ENCODE data around the gene LPCAT1. TPM values are rescaled to one million over a fixed set of nuclear protein-coding genes. Genes with fewer than 3 reads are reported as not detected.
"Not testable (repeated sequence)": the region's sequence is repeated elsewhere in the genome, so short reads cannot be mapped to it uniquely, and the experiment has no call there.

LPCAT1 gene
- total and polyA plus RNA-seq, 2 experiments from 2014 or later, result 78.0 to 255 TPM

- Histone ChIP-seq H4K20me1 (replicated peaks; ENCODE audit: insufficient read depth) (peaks cover 47% of the 10 kb centered on the region), H3K4me2 (peak overlapping the region; percentile 20; the same call in 1 of the 2 replicates), H3K79me2 (replicated peaks; ENCODE audit: insufficient read depth) (peaks cover 100% of the 10 kb centered on the region), H3K4me1 (ENCODE audit: insufficient read depth) (peaks cover 41% of the 10 kb centered on the region), H3F3A (replicated peaks; ENCODE audit: low read depth) (peaks cover 2% of the 10 kb centered on the region; the same call in 1 of the 2 replicates), H3K9me2 (ENCODE audit: insufficient read depth) (no peaks in the 10 kb centered on the region), H3K27ac (ENCODE audit: low read depth) (no peak overlapping the region), H3K4me3 (no peak overlapping the region), H3K27me3 (ENCODE audit: insufficient read depth) (no peaks in the 10 kb centered on the region), H3K36me3 (ENCODE audit: insufficient read depth) (no peaks in the 10 kb centered on the region), H2AFZ (no peak overlapping the region)
- no peak overlapping the region for H3K4me3 Mint-ChIP-seq
- no peak for TF ChIP-seq REST (IDR thresholded peaks at IDR 0.05; ENCODE audit: unreplicated experiment)
- no peaks in the 10 kb centered on the region for H3K9me3 Mint-ChIP-seq
- peaks cover 33% of the 10 kb centered on the region for H3K36me3 Mint-ChIP-seq (ENCODE audit: low read depth)
- H3K27me3 Mint-ChIP-seq (ENCODE audit: insufficient read depth, low read depth, poor library complexity), result peaks cover 21% of the 10 kb centered on the region
- ATAC-seq, result peak; percentile 17
- peaks cover 69% of the 10 kb centered on the region for H3K4me1 Mint-ChIP-seq
- peak; percentile 48 for DNase-seq (ENCODE audit: low spot score)
- peak overlapping the region; percentile 87; the same call in 1 of the 2 replicates for H3K27ac Mint-ChIP-seq
Measured at GRCh38 chr5:1505506-1506241, 18.1 kb downstream of the LPCAT1 start.

GRCh38 chr5:1505089-1505488, 18.7 kb downstream of the LPCAT1 start:
- not testable (repeated sequence) for H3K27ac ChIP-seq (ENCODE audit: low read depth); H3F3A ChIP-seq (replicated peaks; ENCODE audit: low read depth); H3K4me3 Mint-ChIP-seq; H2AFZ ChIP-seq; H3K36me3 ChIP-seq (ENCODE audit: insufficient read depth); H3K9me3 Mint-ChIP-seq; H3K27me3 ChIP-seq (ENCODE audit: insufficient read depth); H3K27ac Mint-ChIP-seq; H3K9me2 ChIP-seq (ENCODE audit: insufficient read depth); H3K4me3 ChIP-seq; DNase-seq (ENCODE audit: low spot score); ATAC-seq
- peaks cover 32% of the 10 kb centered on the region for H3K36me3 Mint-ChIP-seq (ENCODE audit: low read depth)
- Histone ChIP-seq H3K79me2 (replicated peaks; ENCODE audit: insufficient read depth) (peaks cover 99% of the 10 kb centered on the region), H4K20me1 (replicated peaks; ENCODE audit: insufficient read depth) (peaks cover 47% of the 10 kb centered on the region), H3K4me1 (ENCODE audit: insufficient read depth) (peaks cover 37% of the 10 kb centered on the region), H3K4me2 (0 out of 2 replicates have a peak overlapping the region, but pooled peaks have one; percentile 32)
- peaks cover 65% of the 10 kb centered on the region for H3K4me1 Mint-ChIP-seq
- peaks cover 21% of the 10 kb centered on the region for H3K27me3 Mint-ChIP-seq (ENCODE audit: insufficient read depth, low read depth, poor library complexity)

- Mint-ChIP-seq H3K4me1 (peaks cover 61% of the 10 kb centered on the region), H3K27ac (no peak overlapping the region), H3K4me3 (no peak overlapping the region), H3K27me3 (ENCODE audit: insufficient read depth, low read depth, poor library complexity) (peaks cover 22% of the 10 kb centered on the region), H3K36me3 (ENCODE audit: low read depth) (peaks cover 33% of the 10 kb centered on the region), H3K9me3 (no peaks in the 10 kb centered on the region)
- DNase-seq (ENCODE audit: low spot score), result no peak
- Histone ChIP-seq H3K36me3 (ENCODE audit: insufficient read depth) (0 out of 2 replicates have a peak, but pooled peaks cover 5% of the 10 kb centered on the region), H3F3A (replicated peaks; ENCODE audit: low read depth) (peaks cover 2% of the 10 kb centered on the region; the same call in 1 of the 2 replicates), H3K4me2 (no peak overlapping the region), H2AFZ (no peak overlapping the region), H4K20me1 (replicated peaks; ENCODE audit: insufficient read depth) (peaks cover 49% of the 10 kb centered on the region), H3K79me2 (replicated peaks; ENCODE audit: insufficient read depth) (peaks cover 99% of the 10 kb centered on the region), H3K27ac (ENCODE audit: low read depth) (no peak overlapping the region), H3K9me2 (ENCODE audit: insufficient read depth) (no peaks in the 10 kb centered on the region), H3K4me1 (ENCODE audit: insufficient read depth) (peaks cover 34% of the 10 kb centered on the region), H3K4me3 (no peak overlapping the region), H3K27me3 (ENCODE audit: insufficient read depth) (no peaks in the 10 kb centered on the region)
- no peak for ATAC-seq
- TF ChIP-seq EZH2 (IDR thresholded peaks at IDR 0.05; ENCODE audit: low read depth, unreplicated experiment) (no peak), CREB1 (CRISPR knock-in tag; IDR thresholded peaks at IDR 0.05; ENCODE audit: low read depth) (no peak), ZNF331 (CRISPR knock-in tag; IDR thresholded peaks at IDR 0.05; ENCODE audit: low read depth) (no peak), EZH2phosphoT487 (IDR thresholded peaks at IDR 0.05; ENCODE audit: unreplicated experiment) (no peak), NANOG (IDR thresholded peaks at IDR 0.05; ENCODE audit: borderline replicate concordance) (no peak), REST (IDR thresholded peaks at IDR 0.05; ENCODE audit: unreplicated experiment) (no peak), JUNB (IDR thresholded peaks at IDR 0.05; ENCODE audit: unreplicated experiment) (no peak), ZNF114 (CRISPR knock-in tag; IDR thresholded peaks at IDR 0.05) (no peak), POLR2AphosphoS5 (IDR thresholded peaks at IDR 0.05; ENCODE audit: low read depth) (no peak), CTCF (conservative IDR thresholded peaks at IDR 0.05; ENCODE audit: low read depth in 2 of 2) (no peak)
Measured at GRCh38 chr5:1504617-1505016, 19.1 kb downstream of the LPCAT1 start.

All from GM23338 (cell line).